ENCODE measurements around the gene PTPRN2.
"Not testable (repeated sequence)": the region's sequence is repeated elsewhere in the genome, so short reads cannot be mapped to it uniquely, and the experiment has no call there.

PTPRN2 gene

GRCh38 chr7:157900011-157900410 is 687.6 kb downstream of the PTPRN2 start:
- DNase-seq, result no peak

GRCh38 chr7:157898802-157899505 is 688.7 kb downstream of the PTPRN2 start:
- no peak for DNase-seq

GRCh38 chr7:157898261-157898660 is 689.4 kb downstream of the PTPRN2 start:
- no peak for DNase-seq

GRCh38 chr7:157897681-157898080 is 689.9 kb downstream of the PTPRN2 start:
- DNase-seq, result no peak

GRCh38 chr7:157896774-157897555 is 690.7 kb downstream of the PTPRN2 start:
- DNase-seq, result no peak

- DNase-seq, result not testable (repeated sequence)
Measured at GRCh38 chr7:157896376-157896675, 691.3 kb downstream of the PTPRN2 start.

- DNase-seq, result no peak
Measured at GRCh38 chr7:157895520-157896375, 691.9 kb downstream of the PTPRN2 start.

GRCh38 chr7:157895098-157895497 is 692.5 kb downstream of the PTPRN2 start:
- not testable (repeated sequence) for DNase-seq

- no peak for DNase-seq
Measured at GRCh38 chr7:157893535-157894044, 694.0 kb downstream of the PTPRN2 start.

- DNase-seq, result no peak
Measured at GRCh38 chr7:157892751-157893523, 694.7 kb downstream of the PTPRN2 start.

- DNase-seq, result no peak
Measured at GRCh38 chr7:157890921-157891401, 696.7 kb downstream of the PTPRN2 start.

GRCh38 chr7:157889480-157889879 is 698.1 kb downstream of the PTPRN2 start:
- DNase-seq, result no peak

GRCh38 chr7:157888579-157888978 is 699.0 kb downstream of the PTPRN2 start:
- no peak for DNase-seq

GRCh38 chr7:157887400-157887799 is 700.2 kb downstream of the PTPRN2 start:
- no peak for DNase-seq

GRCh38 chr7:157886711-157887110 is 700.9 kb downstream of the PTPRN2 start:
- DNase-seq, result no peak

- no peak for DNase-seq
Measured at GRCh38 chr7:157886266-157886665, 701.4 kb downstream of the PTPRN2 start.

GRCh38 chr7:157885140-157885539 is 702.5 kb downstream of the PTPRN2 start:
- no peak for DNase-seq

- DNase-seq, result no peak
Measured at GRCh38 chr7:157884461-157885062, 703.1 kb downstream of the PTPRN2 start.

GRCh38 chr7:157881048-157881771 is 706.4 kb downstream of the PTPRN2 start:
- DNase-seq, result no peak

- DNase-seq, result no peak
Measured at GRCh38 chr7:157879391-157879790, 708.2 kb downstream of the PTPRN2 start.
